CD8-positive, alpha-beta memory T cell (primary cell): Measurements from ENCODE around the gene GAPVD1. TPM values are rescaled to one million over a fixed set of nuclear protein-coding genes. Genes with fewer than 3 reads are reported as not detected.

Source experiments
- CTCF ChIA-PET: fragments of 350-600 bp; sonication (Branson Sonifier 250); formaldehyde crosslinking; loops from one replicate; lab custom pipeline; 2021; ENCODE audit warnings: antibody characterized with exemption; lab: Charles Lee
- POLR2A ChIA-PET: fragments of 350-600 bp; sonication (Branson Sonifier 250); formaldehyde crosslinking; loops from one replicate; lab custom pipeline; 2021; ENCODE audit warnings: antibody characterized with exemption; lab: Charles Lee
- DNase-seq, 5 donors: peaks; one replicate each; pipeline versions ENCODE4 v3.0.0 to v3.0.0-alpha.2; 2020 to 2022; ENCODE audit warnings: mixed read lengths in 1 of 5
- H3K27ac ChIP-seq: one replicate; pipeline ENCODE4 v1.7.0; 2013; ENCODE audit warnings: low read depth, mild to moderate bottlenecking, low read length, moderate library complexity
- H3K27me3 ChIP-seq: 2 replicates; pipeline ENCODE4 v1.7.0; 2013; ENCODE audit warnings: low read length, mild to moderate bottlenecking; ENCODE audit not compliant: insufficient read depth, poor library complexity, severe bottlenecking
- H3K36me3 ChIP-seq: 2 replicates; pipeline ENCODE4 v1.7.0; 2013; ENCODE audit warnings: mild to moderate bottlenecking, low read length, moderate library complexity; ENCODE audit not compliant: insufficient read depth
- H3K4me1 ChIP-seq: 2 replicates; pipeline ENCODE4 v1.7.0; 2013; ENCODE audit warnings: mild to moderate bottlenecking, low read length, moderate library complexity; ENCODE audit not compliant: insufficient read depth
- H3K4me3 ChIP-seq: 2 replicates; pipeline ENCODE4 v1.7.0; 2013; ENCODE audit warnings: mild to moderate bottlenecking, low read length
- H3K9me3 ChIP-seq: 2 replicates; pipeline ENCODE4 v1.7.0; 2013; ENCODE audit warnings: mild to moderate bottlenecking, low read length
- H3K27ac Mint-ChIP-seq, 8 donors: one replicate each; pipeline ENCODE4 v1.8.0; 2020 to 2021; ENCODE audit warnings: mixed read lengths in 8 of 8, mild to moderate bottlenecking in 6 of 8, inconsistent platforms in 3 of 8, moderate library complexity in 3 of 8
- H3K27me3 Mint-ChIP-seq, 2 donors: one replicate each; pipeline ENCODE4 v1.8.0; 2020 to 2021; ENCODE audit warnings: mixed read lengths in 2 of 2, mild to moderate bottlenecking in 1 of 2, moderate library complexity in 1 of 2
- H3K36me3 Mint-ChIP-seq, 3 donors: one replicate each; pipeline ENCODE4 v1.8.0; 2020 to 2021; ENCODE audit warnings: mixed read lengths in 3 of 3, inconsistent platforms in 1 of 3, mild to moderate bottlenecking in 1 of 3
- H3K4me1 Mint-ChIP-seq, 3 donors: one replicate each; pipeline ENCODE4 v1.8.0; 2020 to 2021; ENCODE audit warnings: mixed read lengths in 3 of 3, inconsistent platforms in 1 of 3, mild to moderate bottlenecking in 1 of 3
- H3K4me3 Mint-ChIP-seq, 7 donors: one replicate each; pipeline ENCODE4 v1.8.0; 2020 to 2021; ENCODE audit warnings: mixed read lengths in 7 of 7, mild to moderate bottlenecking in 6 of 7, moderate library complexity in 4 of 7, inconsistent platforms in 2 of 7
- H3K9me3 Mint-ChIP-seq, 5 donors: one replicate each; pipeline ENCODE4 v1.8.0; 2020 to 2022; ENCODE audit warnings: mixed read lengths in 5 of 5, mild to moderate bottlenecking in 3 of 5, moderate library complexity in 2 of 5, inconsistent platforms in 1 of 5
- polyA plus RNA-seq: library from polyadenylated mRNA; unstranded; fragments of 300-500 nt; fragmentation: Illumina TruSeq; gene quantifications from one replicate; pipeline ENCODE4 v1.2.3, GENCODE V29; 2021
- total RNA-seq, 2 experiments: library from RNA; stranded (reverse); gene quantifications; one replicate each; pipeline ENCODE4 v1.2.3, GENCODE V29; 2021

The GAPVD1 gene
- total and polyA plus RNA-seq, 3 experiments from 2014 or later: 42.7 to 55.4 (median 44.8) TPM

GRCh38 chr9:125321496-125321895 lies 59.9 kb downstream of the GAPVD1 start:
- H3K27me3 Mint-ChIP-seq: no peaks in the 10 kb centered on the region
- Histone ChIP-seq H3K27ac (no peak overlapping the region), H3K27me3 (no peaks in the 10 kb centered on the region), H3K36me3 (peaks cover 21% of the 10 kb centered on the region), H3K4me1 (no peaks in the 10 kb centered on the region), H3K9me3 (no peaks in the 10 kb centered on the region), H3K4me3 (no peak overlapping the region)
- POLR2A ChIA-PET: no interaction called here
- H3K9me3 Mint-ChIP-seq: peaks cover 0 to 12% (median 7%) of the 10 kb centered on the region in 5 donors
- H3K4me3 Mint-ChIP-seq: no peak overlapping the region
- peaks cover 17 to 72% (median 18%) of the 10 kb centered on the region in 3 donors for H3K36me3 Mint-ChIP-seq
- CTCF ChIA-PET: no interaction called here
- peak overlapping the region in 2 of 8 donors; percentile 13 to 18 for H3K27ac Mint-ChIP-seq
- no peak for DNase-seq
- no peaks in the 10 kb centered on the region for H3K4me1 Mint-ChIP-seq

GRCh38 chr9:125323615-125324014 lies 62.0 kb downstream of the GAPVD1 start:
- Histone ChIP-seq H3K27me3 (no peaks in the 10 kb centered on the region), H3K27ac (no peak overlapping the region), H3K36me3 (peaks cover 21% of the 10 kb centered on the region), H3K9me3 (no peaks in the 10 kb centered on the region), H3K4me1 (no peaks in the 10 kb centered on the region), H3K4me3 (no peak overlapping the region)
- Mint-ChIP-seq H3K27me3 (no peaks in the 10 kb centered on the region), H3K4me1 (no peaks in the 10 kb centered on the region), H3K9me3 (no peaks in the 10 kb centered on the region), H3K27ac (no peak overlapping the region), H3K4me3 (no peak overlapping the region), H3K36me3 (peaks cover 4 to 69% (median 12%) of the 10 kb centered on the region in 3 donors)
- DNase-seq: no peak
- POLR2A ChIA-PET: no interaction called here
- CTCF ChIA-PET: no interaction called here

GRCh38 chr9:125325826-125326225 lies 64.2 kb downstream of the GAPVD1 start:
- Mint-ChIP-seq H3K4me1 (peaks cover 0 to 4% (median 0%) of the 10 kb centered on the region in 3 donors), H3K27ac (no peak overlapping the region), H3K4me3 (no peak overlapping the region), H3K9me3 (no peaks in the 10 kb centered on the region), H3K36me3 (peaks cover 4 to 76% (median 14%) of the 10 kb centered on the region in 3 donors), H3K27me3 (no peaks in the 10 kb centered on the region)
- H3K9me3 ChIP-seq: no peaks in the 10 kb centered on the region
- ChIA-PET POLR2A (no interaction called here), CTCF (interaction anchor here (1.4 kb wide), 1 partner anchor 16 kb away, joined by 3 read pairs; no protein-coding TSS in a partner anchor)
- no peaks in the 10 kb centered on the region for H3K27me3 ChIP-seq
- H3K36me3 ChIP-seq: peaks cover 19% of the 10 kb centered on the region
- no peak for DNase-seq
- no peak overlapping the region for H3K4me3 ChIP-seq
- H3K4me1 ChIP-seq: no peaks in the 10 kb centered on the region
- H3K27ac ChIP-seq: no peak overlapping the region

DNA sequence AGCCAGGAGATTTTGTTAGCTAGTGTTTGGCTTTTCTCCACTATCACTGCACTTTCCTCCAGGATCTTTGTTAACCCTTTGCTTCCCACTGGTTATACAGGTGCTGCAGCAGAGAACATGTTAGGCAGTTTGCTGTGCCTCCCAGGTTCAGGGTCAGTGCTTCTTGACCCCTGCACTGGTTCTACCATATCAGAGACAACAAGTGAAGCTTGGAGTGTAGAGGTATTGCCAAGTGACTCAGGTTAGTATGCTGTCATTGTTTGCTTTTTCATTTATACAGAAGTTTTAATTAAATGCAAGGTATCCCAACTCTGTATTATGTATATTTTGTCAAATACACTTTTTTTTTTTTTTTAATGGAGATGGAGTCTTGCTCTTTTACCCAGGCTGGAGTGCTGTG lies 68.4 kb downstream of the GAPVD1 start:
- Mint-ChIP-seq H3K36me3 (peaks cover 7 to 80% (median 18%) of the 10 kb centered on the region in 3 donors), H3K4me3 (no peak overlapping the region), H3K27ac (peak overlapping the region in 2 of 8 donors; percentile 9 to 11), H3K9me3 (no peaks in the 10 kb centered on the region), H3K27me3 (no peaks in the 10 kb centered on the region), H3K4me1 (peaks cover 4 to 10% (median 4%) of the 10 kb centered on the region in 3 donors)
- Histone ChIP-seq H3K27ac (no peak overlapping the region), H3K27me3 (no peaks in the 10 kb centered on the region), H3K4me3 (no peak overlapping the region), H3K9me3 (no peaks in the 10 kb centered on the region), H3K36me3 (peaks cover 14% of the 10 kb centered on the region), H3K4me1 (no peaks in the 10 kb centered on the region)
- DNase-seq: no peak
- POLR2A ChIA-PET: no interaction called here
- CTCF ChIA-PET: no interaction called here

- POLR2A ChIA-PET: no interaction called here
- H3K27me3 ChIP-seq: no peaks in the 10 kb centered on the region
- DNase-seq: no peak
- no peak overlapping the region for H3K4me3 ChIP-seq
- peaks cover 14% of the 10 kb centered on the region for H3K36me3 ChIP-seq
- no peaks in the 10 kb centered on the region for H3K27me3 Mint-ChIP-seq
- H3K4me1 ChIP-seq: no peaks in the 10 kb centered on the region
- H3K36me3 Mint-ChIP-seq: peaks cover 7 to 76% (median 18%) of the 10 kb centered on the region in 3 donors
- H3K9me3 Mint-ChIP-seq: no peaks in the 10 kb centered on the region
- H3K27ac ChIP-seq: no peak overlapping the region
- no peak overlapping the region for H3K27ac Mint-ChIP-seq
- H3K4me3 Mint-ChIP-seq: no peak overlapping the region
- CTCF ChIA-PET: no interaction called here
- H3K4me1 Mint-ChIP-seq: peaks cover 4 to 10% (median 4%) of the 10 kb centered on the region in 3 donors
- H3K9me3 ChIP-seq: no peaks in the 10 kb centered on the region
These were observed 69.0 kb downstream of the GAPVD1 start for GRCh38 chr9:125330587-125330986.

- Mint-ChIP-seq H3K4me1 (peaks cover 4 to 10% (median 4%) of the 10 kb centered on the region in 3 donors), H3K27me3 (no peaks in the 10 kb centered on the region), H3K36me3 (peaks cover 7 to 68% (median 21%) of the 10 kb centered on the region in 3 donors), H3K4me3 (no peak overlapping the region), H3K9me3 (no peaks in the 10 kb centered on the region), H3K27ac (peak overlapping the region in 6 of 8 donors; percentile 15 to 86 (median 64))
- DNase-seq: no peak
- POLR2A ChIA-PET: no interaction called here
- Histone ChIP-seq H3K27ac (no peak overlapping the region), H3K36me3 (peaks cover 14% of the 10 kb centered on the region), H3K9me3 (no peaks in the 10 kb centered on the region), H3K4me3 (no peak overlapping the region), H3K4me1 (no peaks in the 10 kb centered on the region), H3K27me3 (no peaks in the 10 kb centered on the region)
- CTCF ChIA-PET: no interaction called here
These were observed 70.9 kb downstream of the GAPVD1 start for GRCh38 chr9:125332527-125332926.

DNA sequence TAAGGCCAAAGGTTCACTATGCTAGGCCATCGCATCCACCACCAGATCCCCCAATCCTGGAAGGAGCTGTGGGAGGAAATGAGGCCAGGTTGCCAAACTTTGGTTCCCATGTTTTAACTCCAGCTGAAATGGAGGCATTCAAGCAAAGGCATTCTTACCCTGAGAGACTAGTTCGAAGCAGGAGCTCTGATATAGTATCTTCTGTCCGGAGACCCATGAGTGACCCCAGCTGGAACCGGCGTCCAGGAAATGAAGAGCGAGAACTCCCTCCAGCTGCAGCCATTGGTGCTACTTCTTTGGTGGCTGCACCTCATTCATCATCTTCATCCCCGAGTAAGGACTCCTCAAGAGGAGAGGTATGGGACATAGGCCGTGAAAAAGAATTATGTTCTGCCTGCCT lies 75.6 kb downstream of the GAPVD1 start:
- Mint-ChIP-seq H3K27ac (peak overlapping the region in 1 of 8 donors; percentile 75), H3K4me1 (peaks cover 4% of the 10 kb centered on the region in 3 donors), H3K9me3 (no peaks in the 10 kb centered on the region), H3K27me3 (no peaks in the 10 kb centered on the region), H3K4me3 (no peak overlapping the region), H3K36me3 (peaks cover 6 to 78% (median 21%) of the 10 kb centered on the region in 3 donors)
- ChIA-PET CTCF (no interaction called here), POLR2A (no interaction called here)
- H3K4me3 ChIP-seq: no peak overlapping the region
- H3K27me3 ChIP-seq: no peaks in the 10 kb centered on the region
- H3K27ac ChIP-seq: no peak overlapping the region
- H3K4me1 ChIP-seq: no peaks in the 10 kb centered on the region
- H3K9me3 ChIP-seq: no peaks in the 10 kb centered on the region
- H3K36me3 ChIP-seq: peaks cover 31% of the 10 kb centered on the region
- no peak for DNase-seq

DNA sequence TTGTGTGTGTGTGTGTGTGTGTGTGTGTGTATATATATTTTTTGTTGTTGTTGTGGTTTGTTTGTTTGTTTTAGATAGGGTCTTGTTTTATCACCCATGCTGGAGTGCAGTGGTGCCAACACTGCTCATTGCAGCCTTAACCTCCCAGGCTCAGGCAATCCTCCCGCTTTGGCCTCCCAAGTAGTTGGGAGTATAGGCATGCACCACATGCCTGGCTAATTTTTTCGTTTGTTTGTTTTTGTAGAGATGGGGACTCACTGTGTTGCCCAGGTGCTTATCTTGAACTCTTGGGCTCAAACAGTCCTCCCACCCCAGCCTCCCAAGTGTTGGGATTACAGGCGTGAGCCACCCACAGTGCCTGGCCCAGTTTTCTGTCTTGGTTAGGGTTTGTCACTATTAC lies 77.3 kb downstream of the GAPVD1 start:
- Mint-ChIP-seq H3K36me3 (peaks cover 7 to 76% (median 18%) of the 10 kb centered on the region in 3 donors), H3K27me3 (no peaks in the 10 kb centered on the region), H3K4me1 (no peaks in the 10 kb centered on the region), H3K27ac (peak overlapping the region in 1 of 8 donors; percentile 24), H3K9me3 (no peaks in the 10 kb centered on the region), H3K4me3 (no peak overlapping the region)
- no peak for DNase-seq
- POLR2A ChIA-PET: no interaction called here
- H3K27me3 ChIP-seq: no peaks in the 10 kb centered on the region
- CTCF ChIA-PET: no interaction called here
- H3K4me3 ChIP-seq: no peak overlapping the region
- H3K36me3 ChIP-seq: peaks cover 32% of the 10 kb centered on the region
- no peaks in the 10 kb centered on the region for H3K4me1 ChIP-seq
- H3K9me3 ChIP-seq: no peaks in the 10 kb centered on the region
- H3K27ac ChIP-seq: no peak overlapping the region
